HG02678 (cell line): ENCODE data around the gene TRABD2A.
"Not testable (repeated sequence)": the region's sequence is repeated elsewhere in the genome, so short reads cannot be mapped to it uniquely, and the experiment has no call there.

Experiments
- ATAC-seq: cut with Tn5 transposase; IDR thresholded peaks from one replicate; pipeline ENCODE4 v1.9.1; 2021; ENCODE audit warnings: mild to moderate bottlenecking, moderate library complexity; ENCODE audit not compliant: unreplicated experiment

TRABD2A gene

GRCh38 chr2:84880645-84881521 lies at the start of gene TRABD2A:
TRABD2A (minus strand) TSS chr2:84881084; CDS start chr2:84881039, 45 bp downstream.
- no peak for ATAC-seq

- ATAC-seq = no peak
Measured at GRCh38 chr2:84927275-84927627, 46.4 kb upstream of the TRABD2A start.

DNA sequence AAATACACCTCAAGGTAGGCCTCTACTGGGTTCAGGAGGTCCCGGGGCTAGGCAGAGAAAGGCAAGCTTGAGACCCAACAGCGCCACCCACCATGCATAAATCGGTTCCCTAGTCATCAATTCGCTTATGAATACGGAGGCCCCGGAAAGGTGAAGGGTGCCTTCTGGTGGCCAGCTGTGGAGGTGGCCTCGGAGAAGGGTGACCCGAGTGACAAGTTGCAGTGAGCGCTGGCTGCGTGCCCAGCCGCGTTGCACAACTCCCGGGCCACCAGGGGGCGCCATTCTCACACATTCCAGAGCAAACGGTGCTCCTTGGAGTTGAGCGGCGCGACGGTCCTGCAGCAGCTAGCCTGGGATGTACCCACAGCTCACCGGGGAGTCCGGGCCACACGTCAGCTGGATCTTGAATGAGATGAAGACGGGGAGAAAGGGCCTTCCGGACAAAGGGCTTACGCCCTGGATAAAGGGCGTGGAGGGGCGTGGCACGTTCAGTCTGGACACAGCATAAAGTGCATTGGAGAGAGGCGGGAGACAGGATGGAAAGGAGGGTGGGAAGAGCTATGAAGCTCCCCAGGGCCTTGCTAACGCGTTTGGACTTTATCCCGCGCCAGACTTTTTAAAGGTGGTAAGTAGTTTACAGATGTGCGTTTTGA lies 45.0 kb upstream of the TRABD2A start:
- ATAC-seq = peak; percentile 77

- ATAC-seq = peak; percentile 0
Measured at GRCh38 chr2:84925336-84925723, 44.4 kb upstream of the TRABD2A start.

GRCh38 chr2:84924173-84925106 lies 43.6 kb upstream of the TRABD2A start:
- ATAC-seq = peak; percentile 32

- ATAC-seq = no peak
Measured at GRCh38 chr2:84923009-84923408, 42.1 kb upstream of the TRABD2A start.

GRCh38 chr2:84919885-84920580 lies 39.1 kb upstream of the TRABD2A start:
- peak; percentile 48 for ATAC-seq

GRCh38 chr2:84918430-84918829 lies 37.5 kb upstream of the TRABD2A start:
- no peak for ATAC-seq

- ATAC-seq = not testable (repeated sequence)
Measured at GRCh38 chr2:84917821-84918220, 36.9 kb upstream of the TRABD2A start.

DNA sequence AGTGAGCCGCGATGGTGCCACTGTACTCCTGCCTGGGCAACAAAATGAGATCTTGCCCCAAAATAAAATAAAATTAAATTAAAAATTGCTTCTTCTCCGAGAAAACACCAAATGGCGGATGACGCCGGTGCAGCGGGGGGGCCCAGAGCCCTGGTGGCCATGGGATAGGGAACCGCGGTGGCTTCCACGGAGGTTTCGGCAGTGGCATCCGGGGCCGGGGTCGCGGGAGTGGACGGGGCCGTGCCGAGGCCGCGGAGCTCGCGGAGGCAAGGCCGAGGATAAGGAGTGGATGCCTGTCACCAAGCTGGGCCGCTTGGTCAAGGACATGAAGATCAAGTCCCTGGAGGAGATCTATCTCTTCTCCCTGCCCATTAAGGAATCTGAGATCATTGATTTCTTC lies 34.8 kb upstream of the TRABD2A start:
- ATAC-seq = not testable (repeated sequence)

DNA sequence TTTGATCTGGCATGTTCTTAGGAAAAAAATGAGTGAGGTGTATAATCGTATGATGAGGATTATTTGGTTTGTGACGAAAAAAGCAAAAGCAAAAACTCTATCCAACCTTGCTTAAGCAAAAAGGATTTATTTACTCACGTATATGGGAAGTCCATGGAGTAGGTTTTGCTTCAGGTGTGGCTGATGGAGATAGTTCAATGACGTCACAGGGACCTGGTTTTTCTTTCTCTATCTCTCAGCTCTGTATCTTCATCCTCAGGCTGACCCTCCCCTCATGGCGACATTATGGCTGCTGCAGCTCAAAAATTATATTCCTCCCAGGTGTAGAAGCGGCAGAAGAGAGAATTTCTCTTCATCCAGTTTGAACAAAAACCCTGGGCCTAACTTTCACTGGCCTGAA lies 33.5 kb upstream of the TRABD2A start:
- ATAC-seq = no peak

- ATAC-seq = no peak
Measured at GRCh38 chr2:84912984-84913383, 32.1 kb upstream of the TRABD2A start.

GRCh38 chr2:84911135-84911678 lies 30.3 kb upstream of the TRABD2A start:
- ATAC-seq = no peak

DNA sequence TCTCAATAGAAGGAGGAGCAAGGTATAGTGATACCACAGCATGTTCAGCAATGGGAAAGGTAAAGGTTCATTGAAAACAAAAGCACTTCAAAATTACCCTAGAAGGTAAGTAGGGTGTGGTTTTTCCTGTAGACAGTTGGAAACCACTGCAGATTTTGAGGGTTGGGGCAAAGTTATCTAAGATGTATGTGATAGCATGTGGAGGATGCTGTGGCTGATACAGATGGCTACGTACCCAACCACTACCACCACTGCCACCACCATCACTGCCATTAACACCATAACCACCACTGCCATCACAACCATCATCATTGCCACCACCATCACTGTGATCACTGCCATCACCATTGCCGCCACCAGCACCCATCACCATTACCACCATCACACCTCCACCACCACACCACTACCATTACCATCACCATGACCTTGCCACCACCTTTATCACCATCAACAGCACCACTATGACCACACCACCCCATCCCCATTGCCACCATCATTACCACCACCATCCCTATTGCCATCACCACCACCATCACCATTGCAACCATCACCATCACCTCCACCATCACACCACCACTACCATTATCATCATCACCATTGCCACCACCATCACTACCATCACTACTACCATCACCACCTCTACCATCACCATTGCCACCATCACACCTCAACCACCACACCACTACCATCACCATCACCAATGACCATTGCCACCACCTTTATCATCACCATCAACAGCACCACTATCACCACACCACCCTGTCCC lies 28.2 kb upstream of the TRABD2A start:
- ATAC-seq = no peak

GRCh38 chr2:84906900-84907714 lies 26.2 kb upstream of the TRABD2A start:
- ATAC-seq = peak; percentile 36

DNA sequence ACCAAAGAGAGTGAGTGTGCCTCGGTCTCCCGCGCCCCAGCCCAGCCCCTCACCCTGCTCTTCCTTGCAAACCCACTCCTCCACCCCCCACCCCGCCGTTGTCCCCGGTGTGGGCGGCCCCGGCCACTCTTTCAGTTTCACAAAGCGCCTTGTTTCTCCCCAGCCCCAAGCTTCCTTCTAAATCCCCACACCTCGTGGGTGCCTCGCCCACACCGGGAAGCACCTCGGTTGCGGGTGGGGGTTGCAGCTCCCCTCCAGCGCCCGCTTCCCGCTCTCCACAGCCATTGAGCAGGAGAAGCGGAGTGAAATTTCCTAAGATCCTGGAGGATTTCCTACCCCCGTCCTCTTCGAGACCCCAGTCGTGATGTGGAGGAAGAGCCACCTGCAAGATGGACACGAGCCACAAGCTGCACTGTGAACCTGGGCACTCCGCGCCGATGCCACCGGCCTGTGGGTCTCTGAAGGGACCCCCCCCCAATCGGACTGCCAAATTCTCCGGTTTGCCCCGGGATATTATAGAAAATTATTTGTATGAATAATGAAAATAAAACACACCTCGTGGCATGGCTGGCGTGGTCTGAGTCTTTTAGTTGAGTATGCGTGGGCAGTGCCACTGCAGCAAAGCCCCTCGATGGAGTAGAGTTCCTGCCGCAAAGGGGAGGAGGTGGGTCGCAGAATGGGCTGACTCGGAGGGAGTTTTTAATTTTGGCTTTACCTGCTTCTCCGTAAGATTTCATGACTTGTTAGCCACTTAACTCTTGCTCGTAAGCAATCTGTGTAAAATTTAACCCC lies 25.4 kb upstream of the TRABD2A start:
- ATAC-seq = peak; percentile 30

DNA sequence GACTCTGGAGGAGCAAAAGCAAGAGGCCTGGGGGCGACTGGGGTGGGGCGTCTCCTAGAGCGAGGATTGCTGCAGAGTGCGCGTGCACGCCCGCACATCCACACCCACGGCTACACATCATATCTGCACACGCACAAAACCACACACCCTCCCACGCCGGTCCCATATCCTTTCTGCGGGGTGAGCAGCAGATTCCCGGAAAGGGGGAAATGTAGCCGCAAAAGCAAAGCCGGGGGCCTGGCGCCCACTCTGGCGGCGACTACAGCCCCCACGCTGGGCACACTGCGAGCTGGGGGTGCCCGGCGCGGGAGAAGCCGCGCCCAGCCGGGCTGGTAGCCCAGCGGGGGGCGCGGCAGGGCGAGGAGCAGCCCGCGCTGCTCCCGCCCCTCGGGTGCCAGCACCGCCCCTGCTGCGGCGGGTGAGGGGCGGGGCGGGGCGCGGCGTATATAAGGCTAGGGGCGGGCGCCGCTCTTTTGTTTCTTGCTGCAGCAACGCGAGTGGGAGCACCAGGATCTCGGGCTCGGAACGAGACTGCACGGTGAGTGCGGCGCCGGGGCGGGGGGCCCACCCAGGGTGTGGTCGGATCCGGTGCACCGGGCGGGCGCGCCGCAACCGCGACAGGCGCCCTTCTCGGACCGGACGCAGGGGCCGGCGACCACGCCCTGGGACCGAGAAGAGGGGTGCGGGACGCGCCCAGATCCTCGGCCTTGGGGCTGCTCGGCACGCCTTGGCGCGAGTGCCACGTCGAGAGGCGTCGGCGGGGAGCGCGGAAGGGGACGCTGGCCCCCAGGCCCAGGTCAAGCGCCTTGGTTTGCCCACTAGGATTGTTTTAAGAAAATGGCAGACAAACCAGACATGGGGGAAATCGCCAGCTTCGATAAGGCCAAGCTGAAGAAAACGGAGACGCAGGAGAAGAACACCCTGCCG lies 24.6 kb upstream of the TRABD2A start, which contains the start of gene TMSB10:
TMSB10 (plus strand) TSS at position 476 of the 927 bp plus-strand sequence.
- peak; percentile 67 for ATAC-seq
